ENCODE data around the gene DENND5B. TPM values are rescaled to one million over a fixed set of nuclear protein-coding genes. Genes with fewer than 3 reads are reported as not detected.

Gene DENND5B
- total RNA-seq, 1 donor from 2014 or later: 17.5 TPM

DNA sequence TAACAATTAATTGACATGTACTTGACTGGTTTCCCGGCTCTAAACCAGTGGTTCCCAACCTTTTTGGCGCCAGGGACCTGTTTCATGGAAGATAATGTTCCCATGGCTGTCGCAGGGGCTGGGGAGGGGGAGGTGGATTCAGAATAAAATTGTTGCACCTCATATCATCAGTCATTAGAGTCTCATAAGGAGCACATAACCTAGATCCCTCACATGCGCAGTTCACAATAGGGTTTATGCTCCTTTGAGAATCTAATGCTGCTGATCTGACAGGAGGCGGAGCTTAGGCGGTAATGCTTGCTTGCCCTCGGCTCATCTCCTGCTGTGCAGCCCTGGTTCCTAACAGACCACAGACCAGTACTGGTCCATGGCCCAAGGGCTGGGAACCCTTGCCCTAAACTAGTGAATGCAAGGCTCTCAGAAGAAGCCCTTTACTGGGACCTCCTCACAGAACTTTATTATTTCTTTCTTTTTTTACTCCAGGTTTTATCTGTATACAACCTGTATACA, 178.6 kb downstream of the DENND5B start:
- Mint-ChIP-seq H3K27me3 (no peaks in the 10 kb centered on the region), H3K4me1 (ENCODE audit: unreplicated experiment) (no peaks in the 10 kb centered on the region), H3K4me3 (no peak overlapping the region), H3K27ac (no peak overlapping the region), H3K36me3 (peaks cover 14% of the 10 kb centered on the region), H3K9me3 (no peaks in the 10 kb centered on the region)
- peak; percentile 22 for DNase-seq (ENCODE audit: extremely low spot score, unreplicated experiment)
- TF ChIP-seq CTCF (conservative IDR thresholded peaks at IDR 0.05): no peak

DNA sequence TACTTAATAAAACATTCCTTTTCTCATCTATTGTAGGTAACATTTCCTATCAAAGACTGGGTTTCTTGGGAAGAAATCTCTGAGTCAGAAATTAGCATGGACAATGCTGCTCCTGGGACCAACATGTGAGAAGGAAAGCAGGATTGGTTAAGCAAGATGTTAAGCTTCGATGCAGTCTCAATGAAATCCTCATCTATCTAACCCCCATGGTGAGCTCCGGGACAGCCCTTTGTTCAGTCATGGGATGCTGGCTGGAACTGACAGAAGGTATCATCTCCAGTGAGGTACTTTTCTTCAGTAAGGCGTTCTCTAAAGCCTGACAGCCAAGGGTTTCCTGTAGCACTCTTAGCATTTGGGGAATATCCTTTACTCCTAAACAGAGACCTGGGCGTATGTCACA, 182.2 kb downstream of the DENND5B start:
- DNase-seq (ENCODE audit: extremely low spot score, unreplicated experiment): no peak
- Mint-ChIP-seq H3K36me3 (peaks cover 19% of the 10 kb centered on the region), H3K27ac (no peak overlapping the region), H3K9me3 (no peaks in the 10 kb centered on the region), H3K4me3 (no peak overlapping the region), H3K27me3 (no peaks in the 10 kb centered on the region), H3K4me1 (ENCODE audit: unreplicated experiment) (no peaks in the 10 kb centered on the region)
- no peak for TF ChIP-seq CTCF (conservative IDR thresholded peaks at IDR 0.05)

DNA sequence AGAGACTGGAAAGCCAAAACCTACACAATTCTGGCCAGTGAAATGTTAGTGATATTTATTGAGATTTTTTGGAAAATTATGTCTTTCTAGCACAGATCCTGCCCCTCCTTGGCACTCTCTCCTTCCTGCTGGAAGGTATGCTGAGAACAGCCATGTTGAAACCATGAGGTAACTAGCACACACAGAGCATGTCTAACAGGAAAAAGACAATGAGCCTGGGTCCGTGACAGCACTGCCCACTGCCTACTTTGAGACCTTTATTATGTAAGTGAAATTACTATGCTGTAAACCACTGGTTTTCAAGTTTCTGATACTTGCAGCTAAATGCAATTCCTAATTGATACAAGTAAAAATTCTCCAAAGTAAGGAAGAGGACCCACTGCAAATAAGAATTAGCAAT, 183.4 kb downstream of the DENND5B start:
- H3K27ac Mint-ChIP-seq: no peak overlapping the region
- no peaks in the 10 kb centered on the region for H3K4me1 Mint-ChIP-seq (ENCODE audit: unreplicated experiment)
- DNase-seq (ENCODE audit: extremely low spot score, unreplicated experiment): peak; percentile 13
- TF ChIP-seq CTCF (conservative IDR thresholded peaks at IDR 0.05): no peak
- no peaks in the 10 kb centered on the region for H3K27me3 Mint-ChIP-seq
- H3K4me3 Mint-ChIP-seq: no peak overlapping the region
- no peaks in the 10 kb centered on the region for H3K9me3 Mint-ChIP-seq
- peaks cover 17% of the 10 kb centered on the region for H3K36me3 Mint-ChIP-seq

GRCh38 chr12:31406345-31406744, 184.6 kb downstream of the DENND5B start:
- Mint-ChIP-seq H3K4me1 (ENCODE audit: unreplicated experiment) (no peaks in the 10 kb centered on the region), H3K27ac (no peak overlapping the region)

GRCh38 chr12:31405021-31405420, 185.9 kb downstream of the DENND5B start:
- H3K4me1 Mint-ChIP-seq (ENCODE audit: unreplicated experiment): no peaks in the 10 kb centered on the region

More at GRCh38 chr12:31406345-31406744, 184.6 kb downstream of the DENND5B start:
- no peaks in the 10 kb centered on the region for H3K27me3 Mint-ChIP-seq
- no peak overlapping the region for H3K4me3 Mint-ChIP-seq
- TF ChIP-seq CTCF (conservative IDR thresholded peaks at IDR 0.05): no peak
- no peaks in the 10 kb centered on the region for H3K9me3 Mint-ChIP-seq
- DNase-seq (ENCODE audit: extremely low spot score, unreplicated experiment): no peak
- peaks cover 17% of the 10 kb centered on the region for H3K36me3 Mint-ChIP-seq

More at GRCh38 chr12:31405021-31405420, 185.9 kb downstream of the DENND5B start:
- Mint-ChIP-seq H3K9me3 (no peaks in the 10 kb centered on the region), H3K27me3 (no peaks in the 10 kb centered on the region), H3K27ac (no peak overlapping the region), H3K4me3 (no peak overlapping the region), H3K36me3 (peaks cover 17% of the 10 kb centered on the region)
- peak; percentile 16 for DNase-seq (ENCODE audit: extremely low spot score, unreplicated experiment)
- TF ChIP-seq CTCF (conservative IDR thresholded peaks at IDR 0.05): no peak
